ENCODE data around the gene FAM180A. TPM values are rescaled to one million over a fixed set of nuclear protein-coding genes. Genes with fewer than 3 reads are reported as not detected.
"Not testable (repeated sequence)": the region's sequence is repeated elsewhere in the genome, so short reads cannot be mapped to it uniquely, and the experiment has no call there.

The FAM180A gene
- total and polyA plus RNA-seq, 9 of the 15 experiments (the other 6 are each of a cell fraction or from before 2014, with no cell fraction given): not detected

- TF ChIP-seq TRIM24 (IDR thresholded peaks at IDR 0.05) (0 out of 4 replicates have a peak, but pooled peaks of 1 of the 2 experiments have one; percentile 15), HMG20B (CRISPR knock-in tag; IDR thresholded peaks at IDR 0.05) (no peak), BCOR (IDR thresholded peaks at IDR 0.05) (peak; percentile 77), SNRNP70 (optimal IDR thresholded peaks at IDR 0.05; ENCODE audit: low read depth, low read length) (no peak)
Observed at GRCh38 chr7:135777626-135778398, 29.2 kb upstream of the FAM180A start (continued).

GRCh38 chr7:135775915-135776314, 27.3 kb upstream of the FAM180A start:
- in situ Hi-C loops (cut with MboI); H2AFZ ChIP-seq (ENCODE audit: low read depth, low read length); POLR2A ChIA-PET; H3K36me3 ChIP-seq (ENCODE audit: control insufficient read depth, insufficient read depth, low read length); H3K9ac ChIP-seq (ENCODE audit: insufficient read depth in 1 of 2, low read depth in 2 of 2, low read length in 2 of 2); H3K4me2 ChIP-seq (ENCODE audit: insufficient read depth, low read length); H3K27ac ChIP-seq (ENCODE audit: extremely low read depth, low read depth, low read length); CTCF ChIA-PET (ENCODE audit: low intra/inter-chr PET ratio); H3K4me1 ChIP-seq (replicated peaks in 1 of 2; ENCODE audit: control insufficient read depth in 2 of 2, insufficient read depth in 2 of 2, low read length in 2 of 2); H3K4me3 ChIP-seq; intact Hi-C loops (cut with micrococcal nuclease); BruUV-seq (replicated peaks); H3K27me3 ChIP-seq (ENCODE audit: control insufficient read depth in 2 of 2, insufficient read depth in 2 of 2, low read length in 2 of 2); H3K9me3 ChIP-seq (replicated peaks; ENCODE audit: control insufficient read depth, insufficient read depth, low read depth, low read length); H3K79me2 ChIP-seq (ENCODE audit: control insufficient read depth, insufficient read depth, low read length); H4K20me1 ChIP-seq (replicated peaks; ENCODE audit: control insufficient read depth, insufficient read depth, low read length); H3K9me1 ChIP-seq (ENCODE audit: control insufficient read depth, insufficient read depth, low read length); DNase-seq (ENCODE audit: extremely low read depth in 1 of 4, low spot score in 3 of 4); FAIRE-seq: not testable (repeated sequence)
- WGBS (ENCODE audit: insufficient coverage, low coverage, missing lambda C conversion rate): 8% methylated on average over 8 of the region's 8 CpGs
- ATAC-seq: peak; percentile 38
- 0 out of 2 replicates have a peak, but pooled peaks have one; percentile 17 for TF ChIP-seq NFE2 (IDR thresholded peaks at IDR 0.05; ENCODE audit: low read depth)
- TF ChIP-seq, protein P1, sequence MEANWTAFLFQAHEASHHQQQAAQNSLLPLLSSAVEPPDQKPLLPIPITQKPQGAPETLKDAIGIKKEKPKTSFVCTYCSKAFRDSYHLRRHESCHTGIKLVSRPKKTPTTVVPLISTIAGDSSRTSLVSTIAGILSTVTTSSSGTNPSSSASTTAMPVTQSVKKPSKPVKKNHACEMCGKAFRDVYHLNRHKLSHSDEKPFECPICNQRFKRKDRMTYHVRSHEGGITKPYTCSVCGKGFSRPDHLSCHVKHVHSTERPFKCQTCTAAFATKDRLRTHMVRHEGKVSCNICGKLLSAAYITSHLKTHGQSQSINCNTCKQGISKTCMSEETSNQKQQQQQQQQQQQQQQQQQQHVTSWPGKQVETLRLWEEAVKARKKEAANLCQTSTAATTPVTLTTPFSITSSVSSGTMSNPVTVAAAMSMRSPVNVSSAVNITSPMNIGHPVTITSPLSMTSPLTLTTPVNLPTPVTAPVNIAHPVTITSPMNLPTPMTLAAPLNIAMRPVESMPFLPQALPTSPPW (CRISPR knock-in tag; IDR thresholded peaks at IDR 0.05): peak; percentile 32; the same call in 1 of the 2 replicates
- TF ChIP-seq SMARCA4 (IDR thresholded peaks at IDR 0.05): peak; percentile 46; the same call in 1 of the 2 replicates
- TF ChIP-seq CBX1 (IDR thresholded peaks at IDR 0.05; ENCODE audit: low read depth): 0 out of 2 replicates have a peak, but pooled peaks have one; percentile 74
- peak; percentile 98 for TF ChIP-seq ADNP (tag; IDR thresholded peaks at IDR 0.05)
- peak; percentile 75 for TF ChIP-seq JUND (IDR thresholded peaks at IDR 0.05; ENCODE audit: borderline replicate concordance, low read depth, low read length)
- TF ChIP-seq JUND (tag; IDR thresholded peaks at IDR 0.05; ENCODE audit: borderline replicate concordance, low read depth, low read length): peak; percentile 70; the same call in 2 of the 3 replicates
- TF ChIP-seq, protein P2, sequence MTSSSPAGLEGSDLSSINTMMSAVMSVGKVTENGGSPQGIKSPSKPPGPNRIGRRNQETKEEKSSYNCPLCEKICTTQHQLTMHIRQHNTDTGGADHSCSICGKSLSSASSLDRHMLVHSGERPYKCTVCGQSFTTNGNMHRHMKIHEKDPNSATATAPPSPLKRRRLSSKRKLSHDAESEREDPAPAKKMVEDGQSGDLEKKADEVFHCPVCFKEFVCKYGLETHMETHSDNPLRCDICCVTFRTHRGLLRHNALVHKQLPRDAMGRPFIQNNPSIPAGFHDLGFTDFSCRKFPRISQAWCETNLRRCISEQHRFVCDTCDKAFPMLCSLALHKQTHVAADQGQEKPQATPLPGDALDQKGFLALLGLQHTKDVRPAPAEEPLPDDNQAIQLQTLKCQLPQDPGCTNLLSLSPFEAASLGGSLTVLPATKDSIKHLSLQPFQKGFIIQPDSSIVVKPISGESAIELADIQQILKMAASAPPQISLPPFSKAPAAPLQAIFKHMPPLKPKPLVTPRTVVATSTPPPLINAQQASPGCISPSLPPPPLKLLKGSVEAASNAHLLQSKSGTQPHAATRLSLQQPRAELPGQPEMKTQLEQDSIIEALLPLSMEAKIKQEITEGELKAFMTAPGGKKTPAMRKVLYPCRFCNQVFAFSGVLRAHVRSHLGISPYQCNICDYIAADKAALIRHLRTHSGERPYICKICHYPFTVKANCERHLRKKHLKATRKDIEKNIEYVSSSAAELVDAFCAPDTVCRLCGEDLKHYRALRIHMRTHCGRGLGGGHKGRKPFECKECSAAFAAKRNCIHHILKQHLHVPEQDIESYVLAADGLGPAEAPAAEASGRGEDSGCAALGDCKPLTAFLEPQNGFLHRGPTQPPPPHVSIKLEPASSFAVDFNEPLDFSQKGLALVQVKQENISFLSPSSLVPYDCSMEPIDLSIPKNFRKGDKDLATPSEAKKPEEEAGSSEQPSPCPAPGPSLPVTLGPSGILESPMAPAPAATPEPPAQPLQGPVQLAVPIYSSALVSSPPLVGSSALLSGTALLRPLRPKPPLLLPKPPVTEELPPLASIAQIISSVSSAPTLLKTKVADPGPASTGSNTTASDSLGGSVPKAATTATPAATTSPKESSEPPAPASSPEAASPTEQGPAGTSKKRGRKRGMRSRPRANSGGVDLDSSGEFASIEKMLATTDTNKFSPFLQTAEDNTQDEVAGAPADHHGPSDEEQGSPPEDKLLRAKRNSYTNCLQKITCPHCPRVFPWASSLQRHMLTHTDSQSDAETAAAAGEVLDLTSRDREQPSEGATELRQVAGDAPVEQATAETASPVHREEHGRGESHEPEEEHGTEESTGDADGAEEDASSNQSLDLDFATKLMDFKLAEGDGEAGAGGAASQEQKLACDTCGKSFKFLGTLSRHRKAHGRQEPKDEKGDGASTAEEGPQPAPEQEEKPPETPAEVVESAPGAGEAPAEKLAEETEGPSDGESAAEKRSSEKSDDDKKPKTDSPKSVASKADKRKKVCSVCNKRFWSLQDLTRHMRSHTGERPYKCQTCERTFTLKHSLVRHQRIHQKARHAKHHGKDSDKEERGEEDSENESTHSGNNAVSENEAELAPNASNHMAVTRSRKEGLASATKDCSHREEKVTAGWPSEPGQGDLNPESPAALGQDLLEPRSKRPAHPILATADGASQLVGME (CRISPR knock-in tag; IDR thresholded peaks at IDR 0.05): 0 out of 2 replicates have a peak, but pooled peaks have one; percentile 34

All from K562 (cell line).